Fibroblast of lung (primary cell): ENCODE measurements around the gene CABLES2.

Experiments
- CTCF ChIP-seq, 2 donors: IDR thresholded peaks in 1 of 2; conservative IDR thresholded peaks in 1 of 2; 1 replicate in 1 of 2; 2 replicates in 1 of 2; pipeline ENCODE4 v1.5.1; 2011 to 2012; ENCODE audit warnings: low read length in 2 of 2, control low read depth in 1 of 2, inconsistent platforms in 1 of 2, low read depth in 1 of 2, mild to moderate bottlenecking in 1 of 2
- EZH2 ChIP-seq: IDR thresholded peaks from 2 replicates; pipeline ENCODE4 v1.5.1; 2012; ENCODE audit warnings: low read length, control low read depth, mild to moderate bottlenecking; ENCODE audit errors: missing control alignments

- TF ChIP-seq CTCF (conservative IDR thresholded peaks at IDR 0.05 in 1 of 2, IDR thresholded peaks at IDR 0.05 in 1 of 2; ENCODE audit: low read depth in 1 of 2, low read length in 2 of 2) (no peak), EZH2 (no peak)
These were observed 14.0 kb upstream of the CABLES2 start for GRCh38 chr20:62420846-62421715.
